Measurements from ENCODE around the gene LDLRAD4. TPM values are rescaled to one million over a fixed set of nuclear protein-coding genes. Genes with fewer than 3 reads are reported as not detected.
A peak's percentile ranks its signal among the peaks of the same experiment; 100 is the strongest.

LDLRAD4 gene
- total RNA-seq, 1 experiment from 2014 or later = 1.7 TPM

DNA sequence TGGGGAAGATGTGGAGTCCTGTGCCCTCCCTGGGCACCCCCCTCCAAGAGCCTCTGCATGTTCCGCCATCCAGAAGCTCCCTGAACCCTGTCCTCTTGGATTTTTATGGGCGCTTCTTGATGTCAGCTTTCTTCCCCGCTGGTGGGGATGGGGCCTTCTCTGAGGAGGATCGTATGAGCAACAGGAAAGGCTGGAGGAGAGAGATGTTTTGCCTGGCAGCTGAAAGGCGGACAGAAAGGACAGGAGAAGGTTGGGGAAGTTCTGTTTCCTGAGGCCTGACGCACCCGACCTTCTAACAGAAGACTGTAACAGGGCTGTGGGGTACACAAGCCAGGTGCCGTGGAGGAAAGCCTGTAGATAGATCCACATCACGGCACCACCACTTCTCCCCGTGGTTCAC is 238.8 kb downstream of the LDLRAD4 start:
- Histone ChIP-seq H3K27ac (no peak overlapping the region), H3K4me3 (no peak overlapping the region), H3F3A (ENCODE audit: insufficient read depth, low read depth) (no peaks in the 10 kb centered on the region), H3K27me3 (ENCODE audit: insufficient read depth, low read depth) (peaks cover 90% of the 10 kb centered on the region), H3K4me2 (no peak overlapping the region), H3K79me2 (ENCODE audit: low read depth) (no peaks in the 10 kb centered on the region), H3K4me1 (replicated peaks; ENCODE audit: insufficient read depth) (no peaks in the 10 kb centered on the region), H3K9me3 (ENCODE audit: insufficient read depth, low read depth) (no peaks in the 10 kb centered on the region), H2AFZ (no peak overlapping the region), H3K9me2 (ENCODE audit: insufficient read depth) (no peaks in the 10 kb centered on the region), H3K36me3 (ENCODE audit: low read depth) (no peaks in the 10 kb centered on the region), H4K20me1 (ENCODE audit: insufficient read depth) (no peaks in the 10 kb centered on the region)
- BruUV-seq (replicated peaks) = no TSS peak
- ChIA-PET POLR2A (ENCODE audit: unreplicated experiment) (no interaction called here), CTCF (no interaction called here)
- intact Hi-C loops (cut with micrococcal nuclease; ENCODE audit: unreplicated experiment) = no loop called here
- DNase-seq = no peak
- TF ChIP-seq EZH2 (IDR thresholded peaks at IDR 0.05; ENCODE audit: low read depth) = no peak
- TF ChIP-seq, protein P1, sequence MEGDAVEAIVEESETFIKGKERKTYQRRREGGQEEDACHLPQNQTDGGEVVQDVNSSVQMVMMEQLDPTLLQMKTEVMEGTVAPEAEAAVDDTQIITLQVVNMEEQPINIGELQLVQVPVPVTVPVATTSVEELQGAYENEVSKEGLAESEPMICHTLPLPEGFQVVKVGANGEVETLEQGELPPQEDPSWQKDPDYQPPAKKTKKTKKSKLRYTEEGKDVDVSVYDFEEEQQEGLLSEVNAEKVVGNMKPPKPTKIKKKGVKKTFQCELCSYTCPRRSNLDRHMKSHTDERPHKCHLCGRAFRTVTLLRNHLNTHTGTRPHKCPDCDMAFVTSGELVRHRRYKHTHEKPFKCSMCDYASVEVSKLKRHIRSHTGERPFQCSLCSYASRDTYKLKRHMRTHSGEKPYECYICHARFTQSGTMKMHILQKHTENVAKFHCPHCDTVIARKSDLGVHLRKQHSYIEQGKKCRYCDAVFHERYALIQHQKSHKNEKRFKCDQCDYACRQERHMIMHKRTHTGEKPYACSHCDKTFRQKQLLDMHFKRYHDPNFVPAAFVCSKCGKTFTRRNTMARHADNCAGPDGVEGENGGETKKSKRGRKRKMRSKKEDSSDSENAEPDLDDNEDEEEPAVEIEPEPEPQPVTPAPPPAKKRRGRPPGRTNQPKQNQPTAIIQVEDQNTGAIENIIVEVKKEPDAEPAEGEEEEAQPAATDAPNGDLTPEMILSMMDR (conservative IDR thresholded peaks at IDR 0.05) = no peak

DNA sequence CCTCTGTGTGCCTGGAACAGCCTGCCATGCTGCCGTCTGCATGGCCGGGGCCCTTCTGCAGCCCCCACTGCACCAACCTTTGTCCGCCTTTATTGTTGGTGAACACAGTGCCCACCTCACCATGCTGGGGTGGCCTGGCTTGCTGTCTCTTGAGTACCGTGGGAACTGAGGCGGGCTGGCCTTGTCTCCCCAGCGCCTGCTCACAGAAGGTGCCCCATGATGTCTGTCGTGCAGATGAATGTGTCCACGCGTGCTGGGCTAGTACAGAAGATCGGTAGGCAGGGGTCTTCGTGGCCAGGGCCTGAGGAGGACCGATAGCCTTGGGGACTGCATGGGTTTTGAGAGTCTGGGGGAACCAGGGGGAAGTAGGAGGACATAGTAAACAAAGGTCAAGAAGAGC is 242.4 kb downstream of the LDLRAD4 start:
- H3K36me3 ChIP-seq (ENCODE audit: low read depth) = no peaks in the 10 kb centered on the region
- no TSS peak for BruUV-seq (replicated peaks)
- no peaks in the 10 kb centered on the region; the same call in 1 of the 2 replicates for H4K20me1 ChIP-seq (ENCODE audit: insufficient read depth)
- H3K4me3 ChIP-seq = peak overlapping the region; percentile 19; the same call in 1 of the 2 replicates
- CTCF ChIA-PET = no interaction called here
- no peaks in the 10 kb centered on the region for H3K9me2 ChIP-seq (ENCODE audit: insufficient read depth)
- H3K27ac ChIP-seq = no peak overlapping the region
- no peaks in the 10 kb centered on the region for H3F3A ChIP-seq (ENCODE audit: insufficient read depth, low read depth)
- H3K9me3 ChIP-seq (ENCODE audit: insufficient read depth, low read depth) = no peaks in the 10 kb centered on the region
- H2AFZ ChIP-seq = no peak overlapping the region
- peak overlapping the region; percentile 61 for H3K4me2 ChIP-seq
- DNase-seq = no peak
- H3K4me1 ChIP-seq (replicated peaks; ENCODE audit: insufficient read depth) = no peaks in the 10 kb centered on the region
- no peak for TF ChIP-seq EZH2 (IDR thresholded peaks at IDR 0.05; ENCODE audit: low read depth)
- TF ChIP-seq, protein P1 (conservative IDR thresholded peaks at IDR 0.05) = no peak
- POLR2A ChIA-PET (ENCODE audit: unreplicated experiment) = no interaction called here
- peaks cover 86% of the 10 kb centered on the region for H3K27me3 ChIP-seq (ENCODE audit: insufficient read depth, low read depth)
- intact Hi-C loops (cut with micrococcal nuclease; ENCODE audit: unreplicated experiment) = no loop called here
- H3K79me2 ChIP-seq (ENCODE audit: low read depth) = no peaks in the 10 kb centered on the region

DNA sequence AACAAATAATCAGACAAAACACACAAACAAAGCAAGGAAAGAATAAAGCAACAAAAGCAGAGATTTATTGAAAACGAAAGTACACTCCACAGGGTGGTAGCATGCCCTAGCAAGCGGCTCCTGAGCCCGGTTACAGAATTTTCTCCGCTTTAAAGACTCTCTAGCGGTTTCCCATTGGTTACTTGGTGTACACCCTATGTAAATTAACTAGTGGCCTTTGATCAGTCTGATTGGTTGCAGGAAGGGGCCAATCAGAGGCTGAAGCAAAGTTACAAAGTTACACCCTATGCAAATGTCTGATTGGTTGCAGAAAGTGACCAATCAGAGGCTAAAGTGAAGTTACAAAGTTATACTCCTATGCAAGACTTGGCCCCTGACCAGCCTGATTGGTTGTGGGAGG is 242.9 kb downstream of the LDLRAD4 start:
- Histone ChIP-seq H3K27me3 (ENCODE audit: insufficient read depth, low read depth) (peaks cover 84% of the 10 kb centered on the region), H3K4me3 (peak overlapping the region; percentile 19; the same call in 1 of the 2 replicates), H2AFZ (no peak overlapping the region), H3F3A (ENCODE audit: insufficient read depth, low read depth) (no peaks in the 10 kb centered on the region), H3K36me3 (ENCODE audit: low read depth) (no peaks in the 10 kb centered on the region), H3K4me2 (peak overlapping the region; percentile 61), H3K9me2 (ENCODE audit: insufficient read depth) (no peaks in the 10 kb centered on the region), H3K27ac (no peak overlapping the region), H3K4me1 (replicated peaks; ENCODE audit: insufficient read depth) (no peaks in the 10 kb centered on the region), H3K9me3 (ENCODE audit: insufficient read depth, low read depth) (no peaks in the 10 kb centered on the region), H3K79me2 (ENCODE audit: low read depth) (no peaks in the 10 kb centered on the region), H4K20me1 (ENCODE audit: insufficient read depth) (no peaks in the 10 kb centered on the region; the same call in 1 of the 2 replicates)
- CTCF ChIA-PET = no interaction called here
- DNase-seq = no peak
- BruUV-seq (replicated peaks) = no TSS peak
- POLR2A ChIA-PET (ENCODE audit: unreplicated experiment) = no interaction called here
- TF ChIP-seq, protein P1 (conservative IDR thresholded peaks at IDR 0.05) = no peak
- no peak for TF ChIP-seq EZH2 (IDR thresholded peaks at IDR 0.05; ENCODE audit: low read depth)
- intact Hi-C loops (cut with micrococcal nuclease; ENCODE audit: unreplicated experiment) = no loop called here

All from PC-9 (cell line).